ENCODE data around the gene DAGLB. TPM values are rescaled to one million over a fixed set of nuclear protein-coding genes. Genes with fewer than 3 reads are reported as not detected.

The DAGLB gene
- total RNA-seq, 1 experiment from 2014 or later = 24.1 TPM

GRCh38 chr7:6365451-6365850, 82.3 kb downstream of the DAGLB start:
- no TSS peak for BruUV-seq (replicated peaks)
- Histone ChIP-seq H3K27ac (ENCODE audit: low read depth, low read length, poor library complexity, severe bottlenecking) (no peak overlapping the region), H3K4me3 (ENCODE audit: low read depth, low read length, poor library complexity, severe bottlenecking) (no peak overlapping the region), H3K36me3 (ENCODE audit: insufficient read depth, low read length, poor library complexity, severe bottlenecking) (no peaks in the 10 kb centered on the region), H3K27me3 (replicated peaks; ENCODE audit: insufficient read depth, low read depth, low read length, poor library complexity) (no peaks in the 10 kb centered on the region), H3K4me1 (ENCODE audit: insufficient read depth, low read length, poor library complexity, severe bottlenecking) (no peaks in the 10 kb centered on the region), H3K9me3 (ENCODE audit: low read depth, low read length, poor library complexity, severe bottlenecking) (no peaks in the 10 kb centered on the region)
- no peak for TF ChIP-seq EZH2 (IDR thresholded peaks at IDR 0.05; ENCODE audit: borderline replicate concordance, low read depth, low read length, poor library complexity, severe bottlenecking)
- intact Hi-C loops (cut with micrococcal nuclease; ENCODE audit: unreplicated experiment) = no loop called here
- ChIA-PET POLR2A (ENCODE audit: low non-redundant PET) (no interaction called here), CTCF (no interaction called here)
- DNase-seq (ENCODE audit: low spot score) = no peak

- H3K4me1 ChIP-seq (ENCODE audit: insufficient read depth, low read length, poor library complexity, severe bottlenecking) = no peaks in the 10 kb centered on the region
- ChIA-PET POLR2A (ENCODE audit: low non-redundant PET) (no interaction called here), CTCF (no interaction called here)
- no peaks in the 10 kb centered on the region for H3K9me3 ChIP-seq (ENCODE audit: low read depth, low read length, poor library complexity, severe bottlenecking)
- intact Hi-C loops (cut with micrococcal nuclease; ENCODE audit: unreplicated experiment) = no loop called here
- no peak overlapping the region for H3K27ac ChIP-seq (ENCODE audit: low read depth, low read length, poor library complexity, severe bottlenecking)
- H3K27me3 ChIP-seq (replicated peaks; ENCODE audit: insufficient read depth, low read depth, low read length, poor library complexity) = no peaks in the 10 kb centered on the region
- peak; percentile 33 for DNase-seq (ENCODE audit: low spot score)
- H3K36me3 ChIP-seq (ENCODE audit: insufficient read depth, low read length, poor library complexity, severe bottlenecking) = no peaks in the 10 kb centered on the region
- no peak overlapping the region for H3K4me3 ChIP-seq (ENCODE audit: low read depth, low read length, poor library complexity, severe bottlenecking)
- TF ChIP-seq EZH2 (IDR thresholded peaks at IDR 0.05; ENCODE audit: borderline replicate concordance, low read depth, low read length, poor library complexity, severe bottlenecking) (no peak), CTCF (conservative IDR thresholded peaks at IDR 0.05; ENCODE audit: low read depth, low read length) (no peak)
- BruUV-seq (replicated peaks) = no TSS peak
Observed at GRCh38 chr7:6360841-6361240, 86.9 kb downstream of the DAGLB start.

- ChIA-PET CTCF (interaction anchor here (0.6 kb wide), 1 partner anchor 256 kb away, joined by 3 read pairs; no protein-coding TSS in a partner anchor), POLR2A (ENCODE audit: low non-redundant PET) (interaction anchor here (0.7 kb wide), 1 partner anchor 58 kb away, joined by 4 read pairs; no protein-coding TSS in a partner anchor)
- Histone ChIP-seq H3K36me3 (ENCODE audit: insufficient read depth, low read length, poor library complexity, severe bottlenecking) (no peaks in the 10 kb centered on the region), H3K4me1 (ENCODE audit: insufficient read depth, low read length, poor library complexity, severe bottlenecking) (no peaks in the 10 kb centered on the region), H3K27ac (ENCODE audit: low read depth, low read length, poor library complexity, severe bottlenecking) (no peak overlapping the region), H3K9me3 (ENCODE audit: low read depth, low read length, poor library complexity, severe bottlenecking) (no peaks in the 10 kb centered on the region), H3K27me3 (replicated peaks; ENCODE audit: insufficient read depth, low read depth, low read length, poor library complexity) (no peaks in the 10 kb centered on the region), H3K4me3 (ENCODE audit: low read depth, low read length, poor library complexity, severe bottlenecking) (no peak overlapping the region)
- no peak for DNase-seq (ENCODE audit: low spot score)
- no TSS peak for BruUV-seq (replicated peaks)
- TF ChIP-seq CTCF (conservative IDR thresholded peaks at IDR 0.05; ENCODE audit: low read depth, low read length) (no peak), EZH2 (IDR thresholded peaks at IDR 0.05; ENCODE audit: borderline replicate concordance, low read depth, low read length, poor library complexity, severe bottlenecking) (no peak)
- intact Hi-C loops (cut with micrococcal nuclease; ENCODE audit: unreplicated experiment) = no loop called here
Observed at GRCh38 chr7:6359734-6360133, 88.0 kb downstream of the DAGLB start.

Other genes starting within 250 kb of the DAGLB start
- gene CYTH3, start 175.3 kb downstream of the DAGLB start, total RNA-seq (2021) = 20.2 and 20.5 TPM in 2 replicates
- 18.5 and 23.4 TPM in 2 replicates for gene FAM220A, start 99.0 kb downstream of the DAGLB start, total RNA-seq (2021)
- 295 and 296 TPM in 2 replicates for gene RAC1, start 73.4 kb downstream of the DAGLB start, total RNA-seq (2021)
- gene KDELR2, start 36.2 kb upstream of the DAGLB start, total RNA-seq (2021) = 179 and 189 TPM in 2 replicates
- 0.13 TPM in 1 of 2 replicates, not detected in the other for gene GRID2IP, start 103.5 kb upstream of the DAGLB start, total RNA-seq (2021)
- gene ZDHHC4, start 129.5 kb upstream of the DAGLB start, total RNA-seq (2021) = 72.4 and 79.2 TPM in 2 replicates
- gene INTS15, start 142.1 kb upstream of the DAGLB start, total RNA-seq (2021) = 39.7 and 43.4 TPM in 2 replicates
- 3.4 and 6.4 TPM in 2 replicates for gene ZNF853, start 167.7 kb upstream of the DAGLB start, total RNA-seq (2021)
- gene ZNF316, start 189.4 kb upstream of the DAGLB start, total RNA-seq (2021) = 29.1 and 32.1 TPM in 2 replicates

All from A673 (cell line).